Ishikawa (cell line): ENCODE results near the gene ATP5F1D.
A peak's percentile ranks its signal among the peaks of the same experiment; 100 is the strongest.

Source experiments
- CEBPB ChIP-seq: IDR thresholded peaks from 2 replicates; pipeline ENCODE4 v1.6.1; 2012
- CREB1 ChIP-seq: IDR thresholded peaks from 2 replicates; pipeline ENCODE4 v1.6.1; 2012; ENCODE audit warnings: low read depth
- EGR1 ChIP-seq: IDR thresholded peaks from 2 replicates; pipeline ENCODE4 v1.6.1; 2012
- EP300 ChIP-seq: IDR thresholded peaks from 2 replicates; pipeline ENCODE4 v1.6.1; 2012; ENCODE audit warnings: borderline replicate concordance
- FOXM1 ChIP-seq: IDR thresholded peaks from 2 replicates; pipeline ENCODE4 v1.6.1; 2012; ENCODE audit warnings: low read depth, borderline replicate concordance
- MAX ChIP-seq: IDR thresholded peaks from 2 replicates; pipeline ENCODE4 v1.6.1; 2012
- NFIC ChIP-seq: IDR thresholded peaks from 2 replicates; pipeline ENCODE4 v1.6.1; 2012
- RAD21 ChIP-seq: IDR thresholded peaks from 2 replicates; pipeline ENCODE4 v1.6.1; 2012; ENCODE audit warnings: low read depth
- REST ChIP-seq: IDR thresholded peaks from 2 replicates; pipeline ENCODE4 v1.6.1; 2012; ENCODE audit warnings: low read depth, mild to moderate bottlenecking
- TAF1 ChIP-seq: IDR thresholded peaks from 2 replicates; pipeline ENCODE4 v1.6.1; 2012; ENCODE audit warnings: low read depth, mild to moderate bottlenecking
- TCF12 ChIP-seq: IDR thresholded peaks from 2 replicates; pipeline ENCODE4 v1.6.1; 2012; ENCODE audit warnings: low read depth
- TEAD4 ChIP-seq: IDR thresholded peaks from 2 replicates; pipeline ENCODE4 v1.6.1; 2012
- USF1 ChIP-seq: IDR thresholded peaks from 2 replicates; pipeline ENCODE4 v1.6.1; 2012
- YY1 ChIP-seq: IDR thresholded peaks from 2 replicates; pipeline ENCODE4 v1.6.1; 2012; ENCODE audit warnings: low read depth
- ZBTB7A ChIP-seq: IDR thresholded peaks from 2 replicates; pipeline ENCODE4 v1.6.1; 2012; ENCODE audit warnings: low read depth

ATP5F1D gene

GRCh38 chr19:1284293-1284978 lies 42.9 kb downstream of the ATP5F1D start:
- TF ChIP-seq FOXM1 (no peak), RAD21 (peak; percentile 3; the same call in 1 of the 2 replicates), YY1 (no peak), MAX (0 out of 2 replicates have a peak, but pooled peaks have one; percentile 29), USF1 (peak; percentile 67)

- TF ChIP-seq RAD21 (no peak), TCF12 (no peak), USF1 (no peak), YY1 (no peak), REST (no peak), MAX (no peak), NFIC (no peak), TAF1 (no peak)
These were observed 43.6 kb downstream of the ATP5F1D start for GRCh38 chr19:1284979-1285736.

- TF ChIP-seq FOXM1 (no peak), ZBTB7A (peak; percentile 70; the same call in 1 of the 2 replicates), MAX (no peak)
These were observed 44.3 kb downstream of the ATP5F1D start, which contains the start of gene EFNA2 for GRCh38 chr19:1285737-1286360. EFNA2 (plus strand) TSS chr19:1285873; CDS start chr19:1286169, 296 bp downstream.

- TF ChIP-seq TAF1 (no peak), ZBTB7A (no peak; the same call in 1 of the 2 replicates), USF1 (no peak), EGR1 (no peak), RAD21 (no peak), FOXM1 (no peak), REST (no peak), TCF12 (no peak), MAX (no peak), NFIC (no peak), CEBPB (no peak), TEAD4 (no peak), CREB1 (no peak), EP300 (no peak), YY1 (no peak)
These were observed 45.2 kb downstream of the ATP5F1D start for GRCh38 chr19:1286487-1287353.
